Measurements from ENCODE around the gene MBD3L2B.

Gene MBD3L2B

DNA sequence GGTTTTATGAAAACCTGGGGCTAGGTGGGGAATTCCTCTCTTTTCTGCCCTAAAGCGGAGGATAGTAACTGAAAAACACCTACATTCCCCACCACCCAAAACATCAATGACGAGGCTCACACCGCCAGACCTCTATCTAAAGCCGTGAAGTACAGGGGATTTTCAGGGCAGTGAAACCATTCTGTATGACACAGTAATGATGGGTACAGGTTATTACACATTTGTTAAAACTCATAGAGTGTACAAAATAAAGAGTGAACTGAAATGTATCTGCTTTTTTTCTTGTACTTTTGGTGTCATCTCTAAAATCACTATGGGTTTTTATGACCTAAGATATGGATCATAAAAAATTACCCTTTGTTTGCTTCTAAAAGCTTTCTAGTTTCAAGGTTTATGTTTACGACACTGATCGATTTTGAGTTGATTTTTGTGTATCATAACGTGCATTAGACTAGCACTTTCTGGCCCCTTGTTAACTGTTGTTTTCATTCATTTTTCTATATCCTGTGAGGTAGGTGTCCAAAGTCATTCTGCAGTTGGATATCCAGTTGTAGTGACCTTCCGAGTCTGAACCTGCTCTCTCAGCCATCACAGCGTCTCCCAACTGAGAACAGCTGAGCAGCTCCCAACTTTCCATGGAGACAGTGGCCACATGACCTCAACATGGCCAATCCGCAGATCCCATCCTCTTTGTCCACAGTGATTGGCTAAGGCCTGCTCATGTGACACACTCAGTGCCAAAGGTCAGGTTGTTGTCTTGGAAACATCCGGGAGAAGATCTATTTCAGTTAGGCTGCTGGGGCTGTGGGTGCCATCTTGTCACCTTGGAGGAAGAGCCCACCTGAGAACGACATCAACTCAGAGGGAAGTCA is 10.3 kb downstream of the MBD3L2B start:
- DNase-seq: no peak

DNA sequence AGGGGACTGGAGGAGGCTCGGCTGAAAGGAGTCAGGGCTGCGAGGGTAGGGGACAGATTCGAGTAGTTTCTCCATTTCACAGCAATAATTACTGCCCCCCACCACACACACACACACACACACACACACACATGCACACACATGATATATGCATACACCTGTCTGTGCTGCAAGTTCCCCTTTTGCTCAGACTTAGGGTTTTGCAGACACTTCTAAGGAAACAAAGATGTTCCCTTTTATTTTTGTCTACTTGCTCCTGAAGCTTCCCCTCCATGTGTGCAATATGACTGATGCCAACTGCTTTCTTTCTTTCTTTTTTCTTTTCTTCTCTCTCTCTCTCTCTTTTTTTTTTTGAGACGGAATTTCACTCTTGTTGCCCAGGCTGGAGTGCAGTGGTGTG is 13.4 kb downstream of the MBD3L2B start:
- DNase-seq: peak; percentile 41 to 42

DNA sequence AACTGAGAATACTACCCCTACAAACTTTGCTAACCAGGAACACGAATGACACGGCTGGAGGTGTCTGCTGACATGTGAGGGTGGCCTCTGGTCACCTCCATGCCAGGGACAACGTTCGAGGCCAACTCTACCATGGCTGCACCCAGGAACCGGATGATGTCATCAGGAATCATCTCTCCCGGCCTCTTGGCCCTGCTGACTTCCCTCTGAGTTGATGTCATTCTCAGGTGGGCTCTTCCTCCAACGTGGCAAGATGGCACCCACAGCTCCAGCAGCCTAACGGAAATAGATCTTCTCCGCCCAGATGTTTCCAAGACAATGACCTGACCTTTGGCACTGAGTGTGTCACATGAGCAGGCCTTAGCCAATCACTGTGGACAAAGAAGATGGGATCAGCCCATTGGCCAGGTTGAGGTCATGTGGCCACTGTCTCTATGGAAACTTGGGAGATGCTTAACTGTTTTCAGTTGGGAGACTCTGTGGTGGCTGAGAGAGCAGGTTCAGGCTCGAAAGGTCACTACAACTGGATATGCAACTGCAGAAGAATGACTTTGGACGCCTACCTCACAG is 15.0 kb downstream of the MBD3L2B start:
- no peak for DNase-seq

DNA sequence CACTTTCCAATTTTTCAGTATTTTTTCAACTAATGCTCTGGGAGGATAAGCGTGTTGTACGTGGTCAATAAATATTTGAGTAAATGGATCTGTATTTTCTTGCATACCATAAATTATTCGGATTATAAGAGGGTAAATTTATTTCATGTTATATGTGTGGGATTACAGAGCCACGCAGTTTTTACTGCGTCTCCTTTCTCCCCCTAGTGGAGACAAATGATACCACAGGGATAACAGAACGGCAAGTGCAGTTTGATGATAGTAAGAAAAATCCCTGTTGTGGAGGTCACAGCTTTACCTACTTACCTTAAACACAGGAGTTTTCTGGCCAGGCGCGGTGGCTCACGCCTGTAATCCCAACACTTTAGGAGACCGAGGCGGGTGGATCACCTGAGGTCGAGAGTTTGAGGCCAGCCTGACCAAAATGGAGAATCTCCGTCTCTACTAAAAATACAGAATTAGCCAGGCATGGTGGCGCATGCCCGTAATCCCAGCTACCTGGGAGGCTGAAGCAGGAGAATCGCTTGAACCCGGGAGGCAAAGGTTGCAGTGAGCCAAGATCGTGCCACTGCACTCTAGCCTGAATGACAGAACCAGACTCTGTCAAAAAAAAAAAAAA is 16.8 kb downstream of the MBD3L2B start:
- DNase-seq: peak; percentile 22

DNA sequence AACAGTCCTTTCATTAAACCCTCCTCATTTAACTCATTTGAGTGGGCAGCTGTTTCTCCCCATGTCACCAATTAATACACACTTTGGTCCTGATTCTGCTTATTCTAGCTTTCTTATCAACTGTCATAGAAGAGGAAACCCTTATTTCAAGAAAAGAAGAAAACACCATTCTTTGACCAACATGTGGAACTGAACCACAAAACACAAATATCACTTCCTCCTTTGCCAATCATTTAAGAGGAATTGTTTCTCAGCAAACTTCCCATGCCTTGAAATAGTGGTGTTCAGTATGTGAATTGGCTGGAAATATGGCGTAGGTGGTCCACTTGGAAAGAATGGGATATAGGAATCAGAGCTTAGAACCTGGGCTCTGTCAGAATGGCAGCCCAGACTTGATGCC is 20.4 kb downstream of the MBD3L2B start:
- DNase-seq: no peak

DNA sequence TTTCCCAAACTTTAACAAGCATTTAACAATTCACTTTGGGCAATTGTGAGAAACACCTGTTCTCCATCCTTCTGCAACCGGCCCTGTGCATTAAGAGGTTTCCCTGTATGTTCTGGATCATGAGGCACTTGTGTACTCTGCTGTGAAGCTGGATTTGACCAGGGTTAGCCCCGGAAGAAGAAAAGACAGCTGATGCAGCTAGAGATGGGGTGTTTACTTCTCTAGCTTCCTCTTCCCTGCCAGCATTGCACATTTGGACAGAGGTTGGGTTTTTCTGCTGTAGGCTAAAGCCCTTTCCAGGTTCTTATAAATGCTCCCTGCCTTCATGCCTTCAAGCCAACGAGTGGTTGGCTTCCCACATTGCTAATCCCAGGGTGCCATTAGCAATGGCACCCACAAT is 20.9 kb downstream of the MBD3L2B start:
- DNase-seq: no peak

DNA sequence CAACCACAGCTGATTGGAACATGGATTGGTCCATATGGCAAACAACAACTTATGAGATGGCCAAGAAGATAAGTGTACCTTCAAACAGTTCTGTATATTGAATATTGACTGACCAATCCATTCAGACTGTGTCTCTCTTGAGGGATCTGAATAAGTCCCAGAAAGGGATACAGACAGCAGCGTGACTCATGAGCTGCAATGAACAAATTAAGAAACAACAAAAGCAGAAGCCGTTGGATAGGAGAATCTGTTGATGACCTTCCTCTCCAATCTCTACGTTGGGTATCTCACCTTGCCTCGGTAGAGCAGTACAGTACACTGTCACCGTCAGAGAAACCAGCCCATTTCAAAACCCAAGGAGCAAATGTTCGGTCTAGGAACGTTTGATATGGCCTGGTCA is 21.3 kb downstream of the MBD3L2B start:
- DNase-seq: no peak

DNA sequence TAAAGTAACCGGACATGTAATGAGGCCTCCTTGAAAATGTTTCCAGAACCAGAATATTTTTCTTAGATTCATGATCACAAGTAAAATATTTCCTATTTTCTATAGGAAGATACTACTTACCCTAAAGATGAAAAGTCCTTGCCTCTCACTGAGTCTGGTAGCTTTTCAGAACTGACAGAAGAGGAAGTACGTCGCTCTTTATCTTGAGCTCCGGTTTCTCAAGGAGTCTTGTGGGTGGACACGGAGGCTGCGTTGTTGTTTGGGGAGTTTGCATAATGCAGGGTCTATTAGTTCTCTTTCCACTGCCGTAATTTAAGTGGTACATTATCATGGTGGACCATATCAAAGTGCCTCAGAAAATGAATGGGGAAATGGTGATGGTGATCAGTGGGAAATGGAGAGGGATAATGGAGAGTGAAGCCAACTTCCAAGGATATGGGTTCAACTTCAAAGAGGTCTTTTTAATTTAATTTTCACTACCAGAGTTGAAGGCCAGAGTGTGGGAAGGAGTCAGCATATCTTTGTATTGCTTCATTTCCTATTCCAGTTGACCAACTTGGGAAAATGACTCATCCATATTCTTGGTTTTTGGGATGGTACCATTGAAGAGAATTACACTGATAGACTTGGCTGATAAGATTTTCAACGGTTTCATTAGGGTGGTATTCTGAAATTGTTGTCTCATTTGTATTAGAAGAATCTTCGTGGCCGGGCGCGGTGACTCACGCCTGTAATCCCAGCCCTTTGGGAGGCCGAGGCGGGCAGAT is 23.4 kb downstream of the MBD3L2B start:
- DNase-seq: peak; percentile 19 to 33

DNA sequence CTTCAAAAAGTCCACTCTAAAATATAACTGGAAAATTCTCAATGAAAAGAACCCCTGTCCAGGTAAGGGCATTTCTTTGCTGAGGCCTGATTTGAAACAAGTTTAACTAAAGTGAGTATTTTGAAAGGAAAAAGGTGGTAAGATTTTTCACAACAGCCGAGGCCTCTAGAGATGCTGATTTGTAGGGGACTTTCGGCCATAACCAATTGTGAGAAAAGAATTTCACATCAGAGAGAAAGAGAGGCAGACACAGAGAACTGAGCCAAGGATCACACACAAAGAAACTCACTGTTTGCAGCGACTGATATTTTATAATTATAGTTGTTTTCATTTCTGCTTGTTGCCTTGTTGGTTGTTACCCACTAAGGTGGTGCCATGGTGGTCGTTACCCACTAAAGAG is 24.4 kb downstream of the MBD3L2B start:
- no peak for DNase-seq

DNA sequence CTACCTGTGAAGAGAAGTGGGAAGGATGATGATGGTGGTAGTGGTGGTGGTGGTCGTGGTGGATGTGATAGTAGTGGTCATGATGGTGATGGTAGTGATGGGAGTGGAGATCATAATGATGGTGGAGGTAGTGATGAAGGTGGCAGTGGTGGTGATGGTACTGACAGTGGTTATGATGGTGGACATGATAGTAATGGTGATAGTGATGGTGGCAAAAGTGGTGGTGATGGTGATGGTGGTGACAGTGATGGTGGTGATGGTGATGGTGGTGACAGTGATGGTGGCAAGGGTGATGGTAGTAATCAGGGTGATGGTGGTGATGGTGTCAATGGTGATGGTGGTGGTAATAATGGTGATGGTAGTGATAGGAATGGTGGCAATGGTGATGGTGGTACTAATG is 26.2 kb downstream of the MBD3L2B start:
- no peak for DNase-seq

DNA sequence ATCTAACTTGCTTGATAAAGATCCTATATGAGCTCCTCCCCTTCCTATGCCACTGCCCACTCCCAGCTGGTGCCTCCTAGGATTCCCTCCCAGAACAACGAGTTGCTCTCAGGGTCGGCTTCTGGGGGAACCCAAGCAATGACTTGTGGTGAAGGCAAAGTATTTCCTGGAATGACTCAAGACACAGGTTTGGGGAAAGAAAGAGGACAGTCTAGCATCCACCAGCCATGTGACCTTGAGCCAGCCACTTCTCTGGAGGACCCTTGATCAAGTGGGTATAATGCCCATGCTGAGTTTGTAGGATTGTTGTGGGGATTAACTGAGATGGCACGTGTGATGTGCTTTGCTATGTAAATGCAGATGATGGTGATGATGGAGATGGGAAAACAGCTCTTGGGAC is 33.0 kb downstream of the MBD3L2B start:
- DNase-seq: no peak

DNA sequence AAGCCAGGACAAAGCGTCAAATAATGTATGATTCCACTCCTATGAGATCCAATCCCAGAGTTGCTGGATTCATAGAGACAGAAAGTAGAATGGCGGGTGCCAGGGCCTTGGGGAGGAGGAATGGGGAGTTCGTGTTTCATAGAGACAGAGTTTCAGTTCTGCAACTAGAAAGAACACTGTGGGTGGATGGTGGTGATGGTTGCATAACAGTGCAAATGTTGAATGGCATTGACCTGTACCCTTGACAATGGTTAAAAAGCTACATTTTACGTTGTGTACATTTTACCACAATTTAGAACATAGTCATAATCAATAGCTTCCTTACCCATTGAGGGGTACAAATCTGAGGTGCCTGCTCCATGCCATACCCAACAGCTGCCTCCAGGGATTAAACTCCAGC is 33.4 kb downstream of the MBD3L2B start:
- DNase-seq: no peak

DNA sequence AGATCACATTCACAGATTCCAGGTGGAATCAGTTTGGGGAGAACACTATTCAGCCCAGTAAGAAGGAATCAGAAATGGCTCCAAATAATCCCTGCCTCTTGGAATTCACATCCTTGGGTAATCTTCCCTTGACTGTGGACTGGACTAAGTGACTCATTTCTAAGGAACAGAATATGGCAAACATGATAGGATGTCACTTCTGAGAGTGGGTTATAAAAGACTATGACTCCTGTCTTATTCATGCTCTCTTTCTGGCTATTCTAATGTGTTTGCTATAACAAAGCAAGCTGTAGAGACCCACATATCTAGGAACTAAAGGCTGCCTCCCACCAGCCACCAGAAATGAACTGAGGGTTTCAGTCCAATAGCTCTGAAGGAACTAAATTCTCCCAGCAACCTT is 37.8 kb downstream of the MBD3L2B start:
- DNase-seq: no peak

DNA sequence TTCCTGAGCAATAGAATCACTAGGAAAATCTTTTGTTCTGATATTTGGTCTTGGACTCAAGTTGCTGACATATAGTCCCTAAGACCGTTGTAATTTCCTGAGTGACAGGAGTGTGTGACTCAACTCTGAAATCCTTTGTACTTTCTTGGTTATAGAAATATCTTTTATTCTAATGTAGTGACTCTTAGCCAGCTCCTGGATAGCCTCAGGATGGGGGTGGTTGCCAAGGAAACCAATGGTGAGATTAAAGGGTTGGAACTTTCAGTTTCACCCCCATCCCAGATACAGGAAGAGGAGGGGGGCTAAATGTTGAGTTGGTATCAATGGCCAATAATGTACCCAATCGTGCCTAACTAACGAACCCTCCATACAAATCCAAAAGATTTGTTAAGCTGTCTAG is 41.8 kb downstream of the MBD3L2B start:
- DNase-seq: no peak

DNA sequence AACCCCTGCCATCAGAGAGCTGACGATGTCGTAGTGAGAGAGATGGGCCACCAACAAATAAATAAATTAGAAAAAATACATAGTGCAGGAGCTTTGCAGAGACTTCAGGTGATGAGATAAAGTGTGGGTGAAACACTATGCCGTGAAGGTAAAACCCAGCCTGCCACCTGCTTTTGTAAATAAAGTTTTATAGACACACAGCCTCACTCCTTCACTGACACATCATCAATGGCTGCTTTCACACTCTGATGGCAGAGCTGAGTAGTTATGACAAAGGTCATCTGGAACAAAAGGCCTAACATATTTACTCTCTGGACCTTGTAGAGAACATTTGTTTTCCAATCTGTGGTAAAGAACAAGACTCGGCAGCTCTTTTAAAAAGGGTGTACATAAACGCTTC is 45.0 kb downstream of the MBD3L2B start:
- no peak for DNase-seq

DNA sequence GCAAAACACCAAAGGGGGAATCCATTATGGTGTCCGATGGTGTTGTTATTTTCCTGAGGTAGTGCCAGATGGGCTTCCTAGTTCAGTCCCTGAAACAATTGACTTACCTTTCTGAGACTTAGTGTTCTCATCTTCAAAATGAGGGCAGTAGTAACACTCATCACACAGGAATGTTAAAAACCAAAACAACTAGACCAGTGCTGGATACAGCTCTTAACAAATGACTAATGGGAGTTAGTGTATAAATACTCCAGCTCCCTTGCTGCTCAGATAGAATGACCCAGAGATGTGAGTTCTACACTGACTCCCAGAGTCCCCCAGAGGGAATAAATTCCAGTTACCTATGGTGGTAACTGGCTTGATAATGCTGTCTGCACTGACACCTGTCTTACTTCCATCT is 49.9 kb downstream of the MBD3L2B start:
- DNase-seq: no peak

DNA sequence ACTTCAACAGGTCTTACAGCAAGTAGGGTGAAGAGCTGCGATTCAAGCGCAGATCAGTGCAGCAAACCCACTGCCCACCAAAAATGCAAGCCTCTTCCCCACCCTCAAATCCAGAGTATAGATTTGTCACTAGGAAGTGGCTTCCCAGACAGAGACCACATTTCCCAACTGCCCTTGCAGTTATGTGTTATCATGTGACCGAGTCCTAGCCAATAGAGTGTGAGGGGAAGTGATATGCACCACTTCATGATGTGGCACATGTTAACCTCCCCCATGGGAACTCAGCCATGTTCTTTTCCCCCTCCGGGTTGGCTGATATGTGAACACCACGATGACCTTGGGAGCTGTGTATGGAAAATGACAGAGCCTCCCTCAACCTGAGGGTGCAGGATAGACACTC is 50.8 kb downstream of the MBD3L2B start:
- DNase-seq: peak; percentile 64 to 72

DNA sequence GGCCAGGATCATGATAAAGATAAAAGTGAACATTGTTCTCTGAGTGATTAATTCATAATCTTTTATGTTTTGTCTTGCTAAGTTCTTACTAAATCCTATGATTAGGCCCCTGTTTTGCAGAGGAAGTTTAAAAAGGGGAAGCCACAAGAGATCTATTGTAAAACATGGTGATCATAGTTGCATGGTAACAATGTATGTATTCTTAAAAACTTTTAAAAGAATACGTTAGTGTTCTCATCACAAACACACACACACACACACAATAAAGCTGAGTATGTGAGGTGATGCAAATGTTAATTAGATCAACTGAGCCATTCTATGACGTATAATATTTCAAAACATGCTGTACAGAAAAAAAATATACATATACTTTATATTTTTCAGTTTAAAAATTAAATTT is 51.2 kb downstream of the MBD3L2B start:
- DNase-seq: peak; percentile 50 to 67

DNA sequence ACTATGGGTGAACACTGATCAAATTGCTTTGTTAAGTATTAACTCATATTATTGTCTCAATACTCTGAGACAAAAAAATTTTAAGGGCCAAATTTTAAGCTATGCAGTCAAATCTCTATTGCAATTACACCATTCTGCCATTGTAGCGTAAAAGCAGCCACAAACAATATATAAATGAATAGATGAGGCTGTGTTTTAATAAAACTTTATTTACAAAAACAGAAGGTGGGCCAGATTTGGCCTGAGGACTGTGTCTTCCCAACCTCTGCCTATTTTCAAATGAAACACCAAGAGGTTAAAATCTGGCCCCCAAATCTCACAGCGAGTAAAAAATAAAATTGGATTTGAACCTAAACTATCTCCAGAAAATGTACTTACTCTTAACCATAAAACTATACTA is 51.7 kb downstream of the MBD3L2B start:
- DNase-seq: no peak

Data from Kasumi-1 (cell line).